Activated CD8-positive, alpha-beta memory T cell treated with anti-CD3 and anti-CD28 coated beads, Interleukin-2, amount 50 U/mL, for 24 hours (primary cell): ENCODE measurements around the gene PTPRN2.
"Not testable (repeated sequence)": the region's sequence is repeated elsewhere in the genome, so short reads cannot be mapped to it uniquely, and the experiment has no call there.

Experiments used
- DNase-seq: peaks from one replicate; pipeline ENCODE4 v3.0.0-alpha.2; 2020; ENCODE audit errors: extremely low read depth

PTPRN2 gene

DNA sequence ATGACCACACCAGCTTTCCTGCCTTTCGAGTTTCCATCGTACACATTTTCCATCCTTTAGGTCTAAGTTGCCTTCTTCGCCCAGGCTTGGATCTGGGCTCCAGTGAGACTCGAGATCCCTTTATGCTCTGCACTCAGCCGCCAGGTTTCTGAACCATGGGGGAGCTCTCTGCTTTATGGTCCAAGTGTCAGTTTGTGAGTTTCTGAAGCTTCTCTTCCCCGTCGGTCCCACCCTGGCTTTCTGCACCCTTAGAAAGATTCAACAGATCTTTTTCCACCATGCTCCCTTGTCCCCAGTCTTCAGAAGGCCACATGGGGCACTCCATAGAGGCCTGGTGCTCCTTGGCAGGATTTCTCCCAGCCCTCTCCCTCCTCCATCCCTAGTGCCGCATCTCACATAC, 402.0 kb downstream of the PTPRN2 start:
- no peak for DNase-seq

DNA sequence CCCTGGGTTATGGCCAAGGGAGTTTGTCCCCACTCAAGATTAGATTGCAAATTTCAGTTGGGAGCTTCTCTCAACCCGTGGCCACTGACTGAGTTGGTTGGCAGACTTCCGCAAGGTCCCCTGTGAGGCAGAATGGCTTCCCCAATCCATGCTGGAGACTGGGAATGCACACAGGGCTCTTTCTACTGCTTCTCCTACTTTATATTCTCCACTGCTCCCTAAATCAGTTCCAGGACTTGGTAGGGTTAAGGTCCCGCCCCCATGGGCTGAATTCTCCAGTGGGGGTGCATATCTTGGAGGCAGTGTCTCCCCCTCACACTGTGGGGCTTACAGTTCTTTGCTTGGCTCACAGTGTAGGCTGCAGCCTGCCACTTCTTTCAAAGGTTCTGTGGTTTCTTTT, 404.2 kb downstream of the PTPRN2 start:
- DNase-seq = no peak

DNA sequence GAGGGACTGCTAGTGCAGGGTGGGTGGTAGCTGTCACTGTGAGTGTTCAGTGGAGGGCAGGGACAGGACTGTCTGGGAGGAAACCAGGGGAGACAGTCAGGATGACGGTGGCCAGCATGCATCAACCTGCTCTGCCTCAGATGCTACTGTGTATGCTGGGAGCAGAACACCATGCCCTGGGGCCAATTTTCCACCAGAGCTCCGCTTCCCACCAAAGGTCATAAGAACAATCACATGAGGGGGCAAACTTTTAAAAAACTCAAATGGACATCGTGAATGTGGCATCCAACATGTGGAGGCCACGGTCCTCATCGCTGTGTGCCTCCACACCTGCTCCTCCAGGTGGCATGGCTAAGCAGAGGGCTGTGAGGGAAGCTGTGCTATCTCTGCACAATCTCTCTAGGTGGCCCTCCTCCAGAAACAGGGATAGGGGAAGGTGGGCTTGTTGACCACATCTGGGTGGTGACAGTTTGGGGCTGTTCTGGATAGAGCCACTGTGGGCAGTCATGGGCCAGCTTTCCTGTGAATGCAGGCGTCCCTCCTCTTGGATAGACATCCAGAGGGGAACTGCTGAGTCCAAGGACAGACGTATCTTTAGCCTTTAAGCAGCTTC, 411.0 kb downstream of the PTPRN2 start:
- no peak for DNase-seq

DNA sequence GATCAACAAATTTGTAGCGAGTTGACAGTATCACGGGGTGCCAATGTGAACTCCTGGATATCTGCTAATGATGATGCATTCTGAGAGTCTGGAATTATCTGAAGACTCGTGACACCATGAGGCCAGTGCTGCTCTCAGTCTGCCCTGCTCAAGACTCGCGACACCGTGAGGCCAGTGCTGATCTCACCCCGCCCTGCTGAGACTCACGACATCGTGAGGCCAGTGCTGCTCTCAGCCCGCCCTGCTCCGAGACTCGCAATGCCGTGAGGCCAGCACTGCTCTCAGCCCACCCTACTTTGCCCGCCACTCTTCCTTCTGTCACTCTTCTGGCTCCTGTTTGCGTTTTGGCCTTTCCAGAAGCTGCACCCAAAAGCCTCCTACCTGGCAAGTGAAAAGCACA, 411.8 kb downstream of the PTPRN2 start:
- DNase-seq = no peak

DNA sequence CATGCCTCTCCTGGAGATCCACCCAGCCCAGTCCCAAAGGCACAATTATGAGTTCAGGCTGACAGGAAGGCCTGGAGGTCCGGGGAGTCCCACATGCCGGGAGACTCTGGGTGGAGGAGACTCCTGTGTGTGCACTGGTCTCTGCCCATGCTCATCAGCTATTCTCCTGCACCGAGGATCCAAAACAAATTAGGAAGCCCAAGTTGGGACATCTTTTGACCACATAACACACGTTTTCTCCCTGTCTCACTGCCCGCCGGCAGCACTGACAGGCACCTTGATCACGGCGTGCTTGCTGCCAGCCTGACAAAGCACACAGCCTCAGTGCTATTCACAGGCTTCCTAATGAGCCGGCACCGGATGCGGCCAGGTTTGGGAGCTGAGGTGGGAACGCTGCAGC, 412.7 kb downstream of the PTPRN2 start:
- no peak for DNase-seq

DNA sequence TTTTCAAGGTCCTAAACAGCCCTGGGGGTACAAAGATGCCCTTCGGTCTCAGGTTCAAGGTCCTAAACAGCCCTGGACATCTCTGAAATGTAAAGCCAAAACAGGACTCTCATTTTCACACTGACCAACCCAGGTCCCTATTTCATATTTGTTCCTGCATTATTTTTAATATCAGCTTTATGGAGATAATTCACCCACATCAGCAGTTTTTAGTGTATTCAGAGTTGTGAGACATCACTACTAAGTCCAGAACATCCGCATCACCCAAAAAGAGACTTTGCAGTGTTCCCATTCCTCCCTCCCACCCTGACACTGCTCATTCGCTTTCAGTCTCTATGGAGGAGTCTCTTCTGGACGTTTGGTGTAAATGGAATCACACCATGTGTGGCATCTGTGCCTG, 420.2 kb downstream of the PTPRN2 start:
- no peak for DNase-seq

DNA sequence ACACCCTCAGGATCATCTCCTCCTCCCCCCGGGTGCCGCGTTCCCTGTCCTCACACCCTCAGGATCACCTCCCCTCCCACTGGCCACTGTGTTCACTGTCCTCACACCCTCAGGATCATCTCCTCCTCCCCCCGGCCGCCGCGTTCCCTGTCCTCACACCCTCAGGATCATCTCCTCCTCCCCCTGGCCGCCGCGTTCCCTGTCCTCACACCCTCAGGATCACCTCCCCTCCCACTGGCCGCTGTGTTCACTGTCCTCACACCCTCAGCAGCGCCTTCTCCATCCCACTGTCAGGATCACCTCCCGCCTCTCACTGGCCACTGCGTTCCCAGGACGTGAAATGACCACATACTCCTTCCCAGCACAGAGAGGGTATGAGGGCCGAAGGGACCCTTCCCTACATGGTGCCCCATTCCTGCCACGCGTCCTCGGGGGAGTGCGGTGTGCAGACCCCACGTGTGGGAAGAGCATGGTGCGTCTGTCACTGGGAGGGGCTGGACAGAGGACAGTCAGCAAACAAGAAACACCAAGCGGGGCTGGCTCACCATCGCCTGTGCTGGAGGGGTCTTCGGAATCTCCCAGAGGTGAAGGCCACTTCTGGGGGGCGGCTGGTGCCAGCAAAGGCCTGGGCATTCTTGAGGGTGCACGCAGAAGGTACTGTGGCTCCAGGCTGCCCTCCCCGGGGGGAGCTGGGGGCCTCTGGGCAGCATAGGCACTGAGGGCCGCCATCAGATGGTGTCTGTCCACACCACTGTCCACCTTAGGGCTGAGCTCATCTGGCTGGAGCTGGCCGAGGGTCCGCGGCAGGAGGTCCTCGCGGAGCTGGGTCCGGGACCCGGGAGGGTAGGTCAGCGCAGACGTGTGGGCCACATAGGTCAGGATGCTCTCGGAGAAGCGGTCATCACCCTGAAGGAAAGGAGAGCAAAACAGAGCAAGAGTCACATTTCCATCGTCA, 421.0 kb downstream of the PTPRN2 start:
- DNase-seq = no peak

DNA sequence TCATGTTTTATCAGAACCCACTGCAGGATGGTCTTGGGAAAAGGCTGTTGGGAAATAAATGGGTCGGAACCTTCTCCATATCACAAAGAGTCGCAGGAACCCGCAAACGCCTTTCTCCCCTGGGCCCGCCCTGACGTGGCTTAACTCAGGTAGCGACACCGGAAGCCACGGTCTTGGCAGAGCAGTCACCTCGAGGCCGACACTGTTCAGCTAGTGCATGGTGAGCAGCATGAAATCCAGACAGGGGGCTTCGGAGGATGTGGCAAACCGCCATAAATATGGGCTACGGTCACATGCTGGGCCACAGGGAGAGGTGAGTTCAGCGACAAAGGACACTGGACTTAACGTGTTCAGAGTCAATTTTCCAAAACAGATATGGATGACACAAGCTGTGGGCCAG, 421.9 kb downstream of the PTPRN2 start:
- DNase-seq = no peak

DNA sequence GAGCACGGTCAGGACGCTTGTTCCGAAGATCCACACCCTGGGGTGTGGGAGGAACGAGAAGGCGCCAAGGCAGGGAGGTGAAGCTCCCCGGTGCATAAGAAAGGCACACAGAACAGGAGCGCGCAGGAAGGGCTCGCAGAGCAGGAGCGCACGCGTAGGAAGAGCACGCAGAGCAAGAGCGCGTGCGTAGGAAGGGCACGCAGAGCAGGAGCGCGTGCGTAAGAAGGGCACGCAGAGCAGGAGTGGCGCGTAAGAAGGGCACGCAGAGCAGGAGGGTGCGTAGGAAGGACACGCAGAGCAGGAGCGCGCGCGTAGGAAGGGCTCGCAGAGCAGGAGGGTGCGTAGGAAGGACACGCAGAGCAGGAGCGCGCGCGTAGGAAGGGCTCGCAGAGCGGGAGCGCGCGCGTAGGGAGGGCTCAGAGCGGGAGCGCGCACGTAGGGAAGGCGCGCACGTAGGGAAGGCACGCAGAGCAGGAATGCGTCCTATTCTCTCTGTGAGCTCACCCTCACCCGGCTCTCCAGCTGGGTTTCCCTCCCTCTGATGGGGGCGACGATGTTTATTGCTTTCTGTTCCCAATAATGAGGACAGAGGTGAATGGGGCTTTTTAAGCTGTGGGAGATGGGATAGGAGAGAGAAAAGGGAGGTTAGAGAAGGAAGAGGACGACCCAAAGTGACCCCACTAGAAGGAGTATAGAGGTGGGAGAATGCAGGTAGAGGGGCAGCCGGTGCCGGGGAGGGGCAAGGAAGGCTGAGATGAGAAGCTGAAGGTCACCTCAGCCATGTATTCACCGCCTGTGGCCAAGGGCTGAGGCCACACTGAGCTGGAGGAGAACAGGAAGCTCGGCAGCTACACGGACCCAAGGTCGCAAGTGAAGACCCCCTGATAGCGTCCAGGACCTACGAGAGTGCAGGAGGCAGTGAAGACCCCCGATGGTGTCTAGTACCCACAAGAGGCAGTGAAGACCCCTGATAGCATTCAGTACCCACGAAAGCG, 423.2 kb downstream of the PTPRN2 start:
- no peak for DNase-seq

DNA sequence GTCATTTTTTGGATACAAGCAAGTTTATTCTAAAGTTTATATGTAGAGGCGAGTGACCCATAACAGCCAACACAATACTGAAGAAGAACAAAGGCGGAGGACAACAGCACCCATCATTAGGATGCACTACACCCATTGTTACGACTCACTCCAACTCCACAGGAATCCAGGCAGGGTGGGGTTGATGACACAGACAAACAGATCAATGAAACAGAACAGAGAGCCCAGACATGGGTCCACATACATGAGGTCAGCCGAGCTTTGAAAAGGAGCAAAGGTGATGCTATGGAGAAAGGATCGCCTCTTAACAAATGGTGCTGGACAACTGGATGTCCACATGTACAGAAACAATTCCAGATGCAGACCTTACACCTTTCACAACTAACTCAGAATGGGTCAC, 426.4 kb downstream of the PTPRN2 start:
- no peak for DNase-seq

DNA sequence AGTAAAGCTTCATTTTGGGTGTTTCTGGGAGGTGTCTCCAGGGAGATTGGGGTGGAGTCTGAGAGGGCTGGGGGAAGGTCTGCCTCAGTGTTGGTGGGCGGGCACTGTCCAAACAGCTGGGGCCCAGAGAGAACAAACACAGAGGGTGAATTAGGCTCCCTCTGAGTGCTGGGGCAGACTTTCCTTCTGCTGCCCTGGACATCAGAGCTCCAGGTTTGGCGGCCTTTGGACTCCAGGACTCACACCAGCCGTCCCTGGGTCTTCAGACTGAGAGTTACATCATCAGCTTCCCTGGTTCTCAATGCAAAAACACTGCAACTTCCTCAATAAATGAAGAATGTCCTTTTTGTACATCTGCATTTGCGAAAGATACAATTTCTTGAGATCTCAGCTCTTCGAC, 427.4 kb downstream of the PTPRN2 start:
- DNase-seq = no peak

DNA sequence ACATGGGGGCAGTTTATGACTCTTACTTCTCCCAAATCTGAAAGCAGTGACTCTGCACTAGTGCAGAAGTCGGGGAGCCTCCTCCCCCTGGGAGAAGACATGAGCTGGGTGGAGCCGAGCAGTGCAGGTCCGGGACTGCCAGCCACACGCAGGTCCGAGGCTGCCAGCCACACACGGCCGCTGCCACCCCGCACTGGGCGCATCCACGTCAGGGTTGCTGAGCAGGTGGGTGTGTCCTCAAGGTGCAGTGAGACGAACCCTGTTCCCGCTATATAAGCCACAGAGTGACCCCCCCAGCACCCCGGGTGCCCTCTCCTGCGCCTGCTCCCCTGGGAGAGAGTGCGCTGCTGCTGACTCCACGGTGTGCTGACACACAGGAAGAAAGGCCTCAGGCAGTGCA, 430.2 kb downstream of the PTPRN2 start:
- no peak for DNase-seq

DNA sequence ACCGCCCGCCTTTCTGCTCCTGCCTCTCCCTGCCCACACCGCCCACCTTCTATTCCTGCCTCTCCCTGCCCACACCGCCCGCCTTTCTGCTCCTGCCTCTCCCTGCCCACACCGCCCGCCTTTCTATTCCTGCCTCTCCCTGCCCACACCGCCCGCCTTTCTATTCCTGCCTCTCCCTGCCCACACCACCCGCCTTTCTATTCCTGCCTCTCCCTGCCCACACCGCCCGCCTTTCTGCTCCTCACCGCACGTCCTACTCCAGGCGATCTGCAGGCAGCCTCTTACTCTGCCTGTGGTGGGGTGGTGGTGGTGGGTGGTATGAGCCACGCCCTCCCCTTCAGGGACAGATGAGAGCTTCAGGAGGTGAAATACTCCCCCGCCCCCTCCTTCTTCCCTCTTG, 436.4 kb downstream of the PTPRN2 start:
- not testable (repeated sequence) for DNase-seq

DNA sequence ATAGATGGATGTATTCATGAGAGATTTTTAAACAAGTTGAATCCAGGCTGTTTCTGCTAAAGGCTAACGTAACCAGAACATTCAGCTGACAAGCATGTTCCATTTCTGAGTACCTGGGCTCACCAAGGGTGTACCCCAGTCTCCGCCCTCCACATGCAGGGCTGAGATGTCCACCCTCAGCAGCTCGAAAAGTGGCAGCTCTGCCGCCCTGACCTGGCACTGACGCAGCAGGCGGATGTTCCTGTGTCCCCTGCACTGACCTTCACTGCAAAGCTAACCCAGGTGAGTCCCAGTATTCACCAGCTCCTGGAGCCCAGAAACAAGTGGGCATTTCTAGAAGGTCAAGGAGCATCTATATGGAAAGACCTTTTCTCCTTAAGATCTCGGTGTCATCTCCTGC, 437.4 kb downstream of the PTPRN2 start:
- no peak for DNase-seq

DNA sequence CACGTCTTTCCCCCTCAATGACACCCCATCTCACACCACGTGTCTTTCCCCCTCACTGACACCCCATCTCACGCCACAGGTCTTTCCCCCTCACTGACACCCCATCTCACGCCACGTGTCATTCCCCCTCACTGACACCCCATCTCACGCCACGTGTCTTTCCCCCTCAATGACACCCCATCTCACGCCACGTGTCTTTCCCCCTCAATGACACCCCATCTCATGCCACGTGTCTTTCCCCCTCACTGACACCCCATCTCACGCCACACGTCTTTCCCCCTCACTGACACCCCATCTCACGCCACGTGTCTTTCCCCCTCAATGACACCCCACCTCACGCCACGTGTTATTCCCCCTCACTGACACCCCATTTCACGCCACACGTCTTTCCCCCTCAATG, 440.2 kb downstream of the PTPRN2 start:
- not testable (repeated sequence) for DNase-seq

DNA sequence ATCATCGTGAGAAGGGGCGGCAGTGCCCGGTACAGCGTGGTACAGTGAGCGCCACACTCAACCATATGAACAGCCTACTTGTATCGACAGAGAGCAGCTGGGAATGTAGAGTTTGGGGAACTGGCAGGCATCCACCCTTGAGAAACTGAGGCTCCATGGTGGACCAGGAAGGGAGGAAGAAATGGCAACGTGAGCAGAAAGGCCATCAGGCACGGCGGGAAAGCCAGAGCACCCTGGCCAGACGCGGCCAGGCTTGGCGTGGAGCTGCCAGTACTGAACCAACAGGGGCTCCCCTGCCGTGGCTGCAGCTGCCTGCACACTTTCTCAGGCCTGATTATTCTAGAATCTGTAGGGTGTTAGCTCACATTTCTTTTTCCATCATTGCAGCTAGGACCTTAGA, 442.3 kb downstream of the PTPRN2 start:
- DNase-seq = no peak

DNA sequence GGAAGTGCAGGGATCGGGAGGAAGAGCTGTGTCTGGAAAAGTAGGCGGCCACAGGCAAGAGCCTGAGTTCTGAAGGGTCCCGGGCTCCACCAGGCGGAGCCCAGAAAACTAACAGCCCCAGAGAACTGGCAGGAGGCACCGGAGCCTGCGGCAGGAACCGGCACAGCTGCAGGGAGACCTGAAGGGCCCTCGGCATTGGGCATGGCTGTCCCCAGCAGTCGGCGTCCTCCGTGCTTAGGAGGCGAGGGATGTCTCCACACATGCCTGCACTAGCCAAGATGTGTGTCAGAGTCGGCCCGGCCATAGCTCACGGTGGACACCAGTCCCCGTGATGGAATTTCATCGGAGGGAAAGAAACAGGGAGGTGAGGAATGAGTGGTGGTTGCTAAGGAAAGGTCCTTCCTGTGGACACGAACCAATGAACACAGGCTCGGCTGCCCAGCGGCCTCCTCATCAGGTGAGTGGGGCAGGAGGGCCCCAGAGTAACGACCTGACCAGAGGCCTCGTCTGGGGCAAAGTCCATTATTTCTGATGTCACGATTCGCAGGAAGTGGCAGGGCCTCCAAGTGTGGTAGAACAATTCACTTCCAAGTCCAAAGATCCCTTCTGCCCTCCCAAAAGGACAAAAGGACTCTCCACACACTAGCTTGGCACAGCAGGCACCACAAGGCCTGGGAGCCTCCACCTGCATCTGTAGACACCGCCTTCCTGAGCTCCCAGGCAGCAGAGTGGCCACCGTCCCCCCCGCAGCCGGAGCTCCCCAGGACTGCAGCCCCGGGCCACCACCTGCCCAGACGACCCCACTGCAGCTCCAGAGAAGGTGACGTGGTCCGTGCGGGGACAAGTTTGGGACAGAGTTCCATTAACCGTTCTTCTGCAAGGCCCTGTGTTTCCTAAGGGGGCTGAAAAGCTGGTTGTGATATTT, 444.2 kb downstream of the PTPRN2 start:
- DNase-seq = no peak

DNA sequence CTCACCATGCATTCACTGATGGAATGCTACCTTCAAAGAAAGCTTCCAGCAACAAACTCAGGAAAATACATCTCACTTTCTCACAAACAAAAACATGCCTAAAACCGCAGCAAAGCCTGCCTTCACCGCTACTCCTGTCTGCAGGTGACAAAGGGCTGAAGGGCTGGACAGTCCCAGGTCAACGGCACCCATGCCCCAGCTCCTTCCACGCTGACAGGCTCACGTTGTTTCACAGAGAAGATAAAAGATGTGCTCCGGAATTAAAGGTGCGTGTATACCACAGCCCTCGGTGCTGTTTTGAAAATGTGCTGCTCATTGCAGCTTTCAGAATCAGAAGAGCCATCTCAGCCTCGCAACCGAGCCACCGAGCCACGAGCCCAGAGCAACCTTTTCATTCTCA, 445.0 kb downstream of the PTPRN2 start:
- no peak for DNase-seq

DNA sequence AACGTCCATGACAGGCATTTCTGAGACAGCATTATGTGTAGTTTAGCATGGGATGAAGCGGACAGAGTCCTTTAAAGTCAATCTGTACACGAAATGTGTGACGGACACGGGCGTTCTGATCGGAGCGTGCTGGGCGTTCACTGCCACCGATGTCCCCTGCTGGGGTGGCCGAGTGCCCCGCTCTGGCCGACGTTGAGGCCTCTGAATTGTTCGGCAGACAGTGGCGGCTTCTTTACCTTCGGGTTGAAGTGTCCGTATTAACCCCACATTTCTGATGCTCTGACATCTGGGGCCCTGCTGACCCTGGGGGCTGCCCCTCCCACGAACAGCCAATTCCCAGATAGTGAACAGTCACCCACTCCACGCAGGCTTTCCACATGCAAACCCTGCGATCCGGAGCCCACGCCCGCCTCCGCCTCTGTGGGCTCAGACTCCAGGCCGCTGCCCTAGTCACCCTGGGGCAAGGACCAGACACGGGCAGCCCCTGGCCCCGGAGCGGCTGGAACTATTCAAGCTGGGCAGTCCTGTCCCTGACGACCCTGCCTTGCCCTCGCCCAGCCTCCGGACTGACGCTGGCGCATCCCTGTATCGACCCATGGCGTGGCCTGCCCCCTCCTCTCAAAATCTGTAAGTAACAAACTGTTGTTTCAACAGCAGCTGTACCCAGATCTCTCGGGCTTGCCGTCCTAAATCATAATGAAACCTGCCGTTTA, 445.7 kb downstream of the PTPRN2 start:
- DNase-seq = no peak

DNA sequence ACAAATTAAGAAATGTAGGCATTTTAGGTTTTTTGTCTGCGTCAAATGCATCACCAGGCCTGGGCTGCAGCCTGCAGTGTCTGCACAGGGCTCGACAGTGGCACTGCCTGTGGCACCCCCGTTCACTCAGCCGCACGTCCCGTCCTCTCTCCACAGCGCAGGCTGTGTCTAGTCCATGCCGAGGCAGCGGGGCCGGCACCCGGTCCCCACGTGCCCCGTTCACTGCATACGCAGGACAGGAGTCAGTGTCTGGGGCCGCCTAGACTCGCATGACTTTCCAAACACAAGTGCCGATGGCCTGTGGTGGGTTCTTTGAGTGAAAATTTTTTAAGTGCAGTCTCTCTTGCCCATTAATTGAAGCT, 446.4 kb downstream of the PTPRN2 start:
- DNase-seq = no peak
